Head of caudate nucleus (tissue), 42 donors: ENCODE data around the gene FRA10AC1.

Experiments
- DNase-seq, 42 donors: peaks; one replicate each; pipeline versions ENCODE4 v3.0.0 to v3.0.0-alpha.2; 2020 to 2021; ENCODE audit warnings: mixed read lengths in 7 of 42
- intact Hi-C: fragments of 100-400 bp; cut with DNase I; formaldehyde crosslinking; loops from one replicate; pipeline ENCODE4 v1.15.0; 2022

The FRA10AC1 gene

DNA sequence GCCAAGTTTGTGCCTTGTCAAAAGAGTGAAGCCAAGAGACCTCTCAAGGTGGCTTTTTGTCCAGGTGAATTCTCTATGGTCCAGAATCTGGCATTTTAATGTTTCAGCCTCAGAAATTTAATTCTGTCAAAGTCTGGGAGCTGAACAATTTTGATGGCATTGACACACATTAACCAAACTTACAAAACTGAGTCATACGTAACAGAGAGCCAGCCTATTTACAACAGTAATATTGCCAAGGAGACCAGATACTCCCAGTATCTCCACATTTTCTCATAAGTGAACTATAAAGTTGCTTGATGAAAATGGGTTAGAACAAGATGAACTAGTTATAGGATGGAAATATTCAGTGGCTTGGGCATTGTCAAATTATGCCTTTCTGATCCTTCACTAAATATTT, 46.2 kb downstream of the FRA10AC1 start:
- DNase-seq: no peak
- intact Hi-C loops: no loop called here

DNA sequence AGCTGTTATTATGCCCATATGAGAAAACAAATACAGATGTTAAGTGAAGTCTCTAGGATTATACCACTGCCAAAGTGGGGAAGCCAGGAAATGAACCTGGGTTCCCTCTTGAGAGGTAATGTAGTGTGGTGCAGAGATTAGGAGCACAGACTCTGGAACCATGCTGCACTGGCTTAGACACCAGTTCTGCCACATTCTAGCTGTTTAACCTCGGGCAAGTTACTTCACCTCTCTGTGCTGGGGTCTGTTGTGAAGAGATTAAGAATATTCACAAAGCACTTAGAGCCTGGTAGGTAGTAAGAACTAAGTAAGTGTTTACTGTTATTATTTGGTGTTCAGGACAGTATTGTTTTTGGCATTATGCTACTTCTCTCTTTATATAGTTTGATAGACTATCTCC, 48.2 kb downstream of the FRA10AC1 start:
- intact Hi-C loops: no loop called here
- DNase-seq: no peak

- no peak for DNase-seq
- intact Hi-C loops: no loop called here
Observed at GRCh38 chr10:93652857-93653256, 49.5 kb downstream of the FRA10AC1 start.

- no peak for DNase-seq
- intact Hi-C loops: no loop called here
Observed at GRCh38 chr10:93639791-93640190, 62.6 kb downstream of the FRA10AC1 start.

DNA sequence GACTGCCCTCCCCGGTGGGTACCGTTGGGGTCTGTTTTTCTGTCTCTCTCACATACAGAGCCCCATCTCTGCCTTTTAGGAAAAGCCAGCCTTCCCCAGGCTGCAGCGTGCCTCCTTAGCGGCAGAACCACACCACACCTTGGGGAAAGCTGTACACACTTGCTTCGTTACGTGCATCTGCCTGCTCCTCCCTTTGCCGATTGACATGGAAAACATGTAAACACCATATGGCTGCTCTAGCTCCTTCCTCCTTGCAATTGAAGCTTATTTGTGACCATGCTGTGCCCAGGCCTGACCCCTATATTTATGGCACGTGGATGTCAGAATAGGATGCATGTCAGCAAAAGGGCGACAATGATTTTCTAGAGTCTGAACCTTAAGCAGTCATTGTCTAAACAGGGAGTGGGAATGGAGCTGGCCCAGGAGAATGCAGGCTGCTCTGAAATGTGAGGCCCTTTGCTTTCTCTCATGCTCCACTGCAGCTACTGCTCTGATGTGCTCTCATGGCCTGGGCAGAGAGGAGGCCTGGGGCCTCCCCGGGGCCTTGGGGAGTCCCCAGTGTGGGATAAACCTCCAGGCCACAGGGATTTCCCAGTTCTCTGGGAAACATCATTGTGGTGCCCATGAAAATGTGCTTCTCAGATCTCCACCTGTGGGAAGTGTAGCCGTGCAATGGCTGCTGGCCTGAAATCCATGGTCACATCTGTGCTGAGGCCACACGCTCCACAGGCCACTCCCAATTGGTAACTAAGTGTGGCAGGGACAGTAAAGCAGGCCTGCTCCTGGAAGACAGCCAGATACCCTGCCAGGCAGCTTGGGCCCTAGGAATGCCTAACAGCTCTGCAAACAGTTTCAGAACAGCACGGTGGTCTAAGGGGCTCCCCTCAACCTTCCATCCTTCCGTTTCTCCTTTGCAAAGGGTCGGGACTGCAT, 71.5 kb downstream of the FRA10AC1 start:
- intact Hi-C loops: no loop called here
- DNase-seq: no peak

DNA sequence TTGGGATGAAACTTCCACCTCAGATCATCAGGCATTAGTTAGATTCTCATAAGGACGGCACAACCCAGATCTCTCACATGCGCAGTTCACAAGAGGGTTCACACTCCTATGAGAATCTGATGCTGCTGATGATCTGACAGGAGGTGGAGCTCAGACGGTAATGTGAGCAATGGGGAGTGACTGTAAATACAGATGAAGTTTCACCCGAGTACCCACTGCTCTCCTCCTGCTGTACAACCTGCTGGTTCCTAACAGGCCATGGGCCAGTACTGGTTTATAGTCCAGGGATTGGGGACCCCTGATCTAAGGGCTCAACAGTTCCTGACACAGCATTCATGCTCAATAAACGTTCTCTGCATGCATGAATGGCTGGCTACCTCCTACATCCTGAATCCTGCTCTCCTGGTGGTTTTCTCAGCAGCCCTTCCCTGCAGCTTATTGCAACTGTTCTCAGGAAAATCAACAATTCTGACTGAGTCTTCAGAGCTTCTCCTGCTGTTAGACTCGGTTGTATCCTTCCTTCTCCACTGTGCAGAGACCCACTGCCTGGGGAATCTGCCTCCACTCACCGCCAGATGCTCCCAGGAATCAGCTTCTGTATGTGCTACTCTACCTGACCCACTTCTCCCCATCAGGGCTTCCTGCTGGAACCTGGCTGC, 72.6 kb downstream of the FRA10AC1 start:
- intact Hi-C loops: no loop called here
- no peak for DNase-seq

- intact Hi-C loops: no loop called here
- DNase-seq: no peak
Observed at GRCh38 chr10:93628858-93629257, 73.5 kb downstream of the FRA10AC1 start.

DNA sequence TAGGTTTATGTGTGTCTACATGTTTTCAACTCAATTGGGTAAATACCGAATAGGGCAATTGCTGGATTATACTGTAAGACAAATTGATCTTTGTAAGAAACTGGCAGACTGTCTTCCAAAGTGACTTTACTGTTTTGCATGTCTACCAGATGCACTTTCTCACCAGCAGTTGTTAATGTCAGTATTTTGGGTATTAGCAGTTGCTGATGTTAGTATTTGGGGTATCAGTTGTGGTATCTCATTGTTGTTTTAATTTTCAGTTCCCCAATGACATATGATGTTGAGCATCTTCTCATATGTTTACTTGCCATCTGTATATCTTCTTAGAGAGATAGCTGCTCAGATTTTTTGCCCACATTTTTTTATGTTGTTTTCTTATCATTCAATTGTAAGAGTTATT, 79.5 kb downstream of the FRA10AC1 start:
- intact Hi-C loops: no loop called here
- no peak for DNase-seq

DNA sequence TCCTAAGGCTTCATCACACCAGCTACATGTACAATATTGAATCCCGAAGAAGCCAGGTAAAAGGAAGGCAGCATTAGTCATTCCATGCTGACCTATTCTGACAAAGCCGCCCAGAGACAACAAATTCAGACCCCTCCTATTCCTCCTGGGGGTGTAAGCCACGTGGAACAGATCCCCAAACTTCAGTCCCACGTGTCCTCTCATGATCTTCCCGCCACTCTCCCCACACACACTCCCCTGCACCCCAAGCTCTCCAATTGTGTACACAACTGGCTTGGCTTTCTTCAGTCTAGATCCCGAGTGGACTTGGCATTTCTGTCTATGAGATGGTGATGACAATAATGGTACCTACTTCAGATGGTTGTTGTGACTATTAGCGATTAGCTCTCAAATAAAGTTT, 81.5 kb downstream of the FRA10AC1 start:
- intact Hi-C loops: no loop called here
- DNase-seq: no peak
